Epithelial cell of esophagus (primary cell): ENCODE measurements around the gene KIF13A.

Source experiments
- DNase-seq: peaks from one replicate; pipeline ENCODE4 v3.0.0; 2010; ENCODE audit warnings: low read depth
- H3K4me3 ChIP-seq: 2 replicates; pipeline ENCODE4 v1.5.1; 2011; ENCODE audit warnings: mild to moderate bottlenecking, low read length, control low read depth
- CTCF ChIP-seq: IDR thresholded peaks from 2 replicates; pipeline ENCODE4 v1.5.1; 2011; ENCODE audit warnings: low read depth, mild to moderate bottlenecking, low read length, control low read depth, inconsistent platforms; ENCODE audit not compliant: insufficient read depth; ENCODE audit errors: missing control alignments

The KIF13A gene

DNA sequence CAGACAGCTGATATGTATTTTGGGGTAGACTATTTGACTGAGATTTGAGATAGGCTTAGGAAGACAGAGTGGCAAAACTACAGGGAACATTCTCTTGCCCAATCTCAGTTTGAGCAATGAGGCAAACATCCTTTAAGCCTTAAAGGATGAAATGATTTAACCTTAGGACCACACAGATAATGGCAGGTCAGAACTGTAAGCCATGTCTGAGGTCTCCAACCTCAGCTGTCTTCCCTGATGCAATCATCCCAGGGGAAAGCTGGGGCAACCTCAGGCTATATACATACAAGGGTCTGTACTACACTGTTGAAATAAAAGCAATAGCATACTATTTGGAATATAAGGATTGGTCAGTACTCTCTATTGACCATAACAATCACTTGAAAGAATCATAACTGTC lies 196.9 kb downstream of the KIF13A start:
- DNase-seq = no peak
- no peak for TF ChIP-seq CTCF

GRCh38 chr6:17785094-17785787 lies 202.2 kb downstream of the KIF13A start:
- no peak for TF ChIP-seq CTCF
- no peak for DNase-seq

More for the DNA sequence above, 196.9 kb downstream of the KIF13A start:
- H3K4me3 ChIP-seq = no peak overlapping the region

GRCh38 chr6:17780061-17780460 lies 207.4 kb downstream of the KIF13A start:
- TF ChIP-seq CTCF = no peak
- no peak overlapping the region for H3K4me3 ChIP-seq
- no peak for DNase-seq

More at GRCh38 chr6:17785094-17785787, 202.2 kb downstream of the KIF13A start:
- H3K4me3 ChIP-seq = no peak overlapping the region

- no peak for TF ChIP-seq CTCF
- DNase-seq = no peak
Observed at GRCh38 chr6:17771609-17772008, 215.8 kb downstream of the KIF13A start.

DNA sequence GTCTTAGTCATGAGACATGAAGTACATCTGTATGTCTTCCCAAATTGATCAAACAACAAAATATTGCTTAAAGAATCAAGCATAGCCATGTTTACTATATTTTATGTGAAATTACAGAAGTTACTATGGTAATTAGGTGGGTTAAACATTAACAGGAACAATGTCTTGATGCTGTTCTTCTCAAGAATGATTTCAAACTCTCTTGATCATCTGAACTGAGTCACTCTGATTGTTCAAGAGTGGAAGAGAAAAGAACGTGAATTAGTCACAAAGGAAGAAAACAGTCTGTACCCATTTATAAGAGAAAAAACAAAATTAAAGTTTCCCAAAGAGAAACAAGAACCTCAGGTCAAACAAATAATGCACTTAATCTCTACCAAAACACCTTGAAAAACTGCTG lies 218.6 kb downstream of the KIF13A start:
- DNase-seq = no peak
- no peak for TF ChIP-seq CTCF
- no peak overlapping the region for H3K4me3 ChIP-seq

More at GRCh38 chr6:17771609-17772008, 215.8 kb downstream of the KIF13A start:
- no peak overlapping the region for H3K4me3 ChIP-seq

DNA sequence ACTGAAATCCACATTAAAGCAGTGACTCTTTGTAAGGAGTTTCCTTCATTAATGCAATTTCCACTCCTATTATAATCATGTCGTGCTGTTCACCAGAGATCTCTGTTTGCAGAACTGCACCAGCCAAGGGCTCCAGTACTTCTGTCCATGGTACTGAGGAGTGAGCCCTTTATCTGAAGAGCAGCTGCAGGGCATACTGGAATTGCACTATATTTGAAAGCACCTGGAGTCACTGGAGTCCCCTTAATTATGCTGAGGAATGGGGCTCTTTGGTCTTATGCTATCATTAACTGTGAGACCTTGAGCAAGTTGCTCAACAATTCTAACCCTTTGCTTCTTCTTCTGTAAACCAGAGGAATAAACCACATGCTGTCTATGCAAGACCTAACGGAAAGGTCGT lies 219.0 kb downstream of the KIF13A start:
- H3K4me3 ChIP-seq = no peak overlapping the region
- peak; percentile 31 for DNase-seq
- TF ChIP-seq CTCF = no peak

GRCh38 chr6:17762651-17763050 lies 224.8 kb downstream of the KIF13A start:
- TF ChIP-seq CTCF = no peak
- no peak overlapping the region for H3K4me3 ChIP-seq
- no peak for DNase-seq
